CD14-positive monocyte (primary cell): ENCODE measurements around the gene EPHA10. TPM values are rescaled to one million over a fixed set of nuclear protein-coding genes. Genes with fewer than 3 reads are reported as not detected.

Source experiments
- DNase-seq, 3 donors: peaks; one replicate each; pipeline ENCODE4 v3.0.0-alpha.2; 2011 to 2022
- H2AFZ ChIP-seq: 2 replicates; pipeline ENCODE4 v1.6.0; 2012; ENCODE audit warnings: mild to moderate bottlenecking, low read depth, low read length, inconsistent platforms; ENCODE audit not compliant: insufficient read depth, poor library complexity, severe bottlenecking
- H3K27ac ChIP-seq, 2 donors: 1 replicate in 1 of 2; 2 replicates in 1 of 2; pipeline ENCODE4 v1.5.1; 2012 to 2013; ENCODE audit warnings: low read length in 2 of 2, control low read depth in 1 of 2, inconsistent platforms in 1 of 2, low read depth in 1 of 2, mild to moderate bottlenecking in 1 of 2
- H3K27me3 ChIP-seq, 2 donors: one replicate each; pipeline versions ENCODE4 v1.6.0 to v1.6.1; 2011 to 2013; ENCODE audit warnings: low read length in 2 of 2; ENCODE audit not compliant: control insufficient read depth in 2 of 2, insufficient read depth in 2 of 2
- H3K36me3 ChIP-seq, 2 donors: replicated peaks in 1 of 2; 1 replicate in 1 of 2; 2 replicates in 1 of 2; pipeline versions ENCODE4 v1.5.1 to v1.6.1; 2012 to 2013; ENCODE audit warnings: low read length in 2 of 2, control low read depth in 1 of 2, inconsistent platforms in 1 of 2, mild to moderate bottlenecking in 1 of 2; ENCODE audit not compliant: insufficient read depth in 2 of 2, control insufficient read depth in 1 of 2
- H3K4me1 ChIP-seq, 2 donors: 1 replicate in 1 of 2; 2 replicates in 1 of 2; pipeline versions ENCODE4 v1.5.1 to v1.6.1; 2012 to 2013; ENCODE audit warnings: low read length in 2 of 2, control low read depth in 1 of 2, inconsistent platforms in 1 of 2, mild to moderate bottlenecking in 1 of 2, moderate library complexity in 1 of 2; ENCODE audit not compliant: insufficient read depth in 2 of 2, control insufficient read depth in 1 of 2
- H3K4me2 ChIP-seq: replicated peaks from 2 replicates; pipeline ENCODE3; 2012; ENCODE audit warnings: low read length, moderate library complexity, mild to moderate bottlenecking; ENCODE audit not compliant: poor library complexity, severe bottlenecking; ENCODE audit errors: extremely low read depth
- H3K4me3 ChIP-seq, 3 experiments: fragments of 200-600 bp in 1 of 3; sonication (generic) in 1 of 3; replicated peaks in 1 of 3; 1 replicate in 2 of 3; 2 replicates in 1 of 3; pipeline ENCODE4 v1.5.1; 2011 to 2013; ENCODE audit warnings: low read length in 3 of 3, mild to moderate bottlenecking in 3 of 3, control low read depth in 2 of 3, low read depth in 2 of 3, inconsistent platforms in 1 of 3, moderate library complexity in 1 of 3
- H3K79me2 ChIP-seq: 2 replicates; pipeline ENCODE4 v1.6.0; 2012; ENCODE audit warnings: mild to moderate bottlenecking, control low read depth, inconsistent platforms, low read length, moderate library complexity; ENCODE audit not compliant: insufficient read depth
- H3K9ac ChIP-seq: 2 replicates; pipeline ENCODE4 v1.6.0; 2017; ENCODE audit warnings: low read length, mild to moderate bottlenecking; ENCODE audit not compliant: insufficient read depth, poor library complexity, severe bottlenecking
- H3K9me3 ChIP-seq, 2 donors: replicated peaks in 1 of 2; 1 replicate in 1 of 2; 2 replicates in 1 of 2; pipeline versions ENCODE4 v1.5.1 to v1.6.1; 2012 to 2013; ENCODE audit warnings: low read length in 2 of 2, control low read depth in 1 of 2; ENCODE audit not compliant: control insufficient read depth in 1 of 2, insufficient read depth in 1 of 2
- H4K20me1 ChIP-seq: 2 replicates; pipeline ENCODE4 v1.6.0; 2012; ENCODE audit warnings: mild to moderate bottlenecking, low read length, control low read depth, moderate library complexity; ENCODE audit not compliant: insufficient read depth
- H3K27ac Mint-ChIP-seq, 7 donors: one replicate each; pipeline ENCODE4 v1.8.0; 2020; ENCODE audit warnings: mild to moderate bottlenecking in 7 of 7, mixed read lengths in 7 of 7, moderate library complexity in 6 of 7, inconsistent platforms in 2 of 7
- H3K27me3 Mint-ChIP-seq, 3 donors: one replicate each; pipeline ENCODE4 v1.8.0; 2021 to 2022; ENCODE audit warnings: low read depth in 3 of 3, mild to moderate bottlenecking in 3 of 3, mixed read lengths in 3 of 3, moderate library complexity in 3 of 3, inconsistent platforms in 1 of 3
- H3K36me3 Mint-ChIP-seq, 2 donors: one replicate each; pipeline ENCODE4 v1.8.0; 2020; ENCODE audit warnings: mixed read lengths in 2 of 2, inconsistent platforms in 1 of 2, mild to moderate bottlenecking in 1 of 2
- H3K4me1 Mint-ChIP-seq: one replicate; pipeline ENCODE4 v1.8.0; 2020; ENCODE audit warnings: mild to moderate bottlenecking, mixed read lengths
- H3K4me3 Mint-ChIP-seq, 2 donors: one replicate each; pipeline ENCODE4 v1.8.0; 2020; ENCODE audit warnings: mild to moderate bottlenecking in 2 of 2, mixed read lengths in 2 of 2, moderate library complexity in 1 of 2
- H3K9me3 Mint-ChIP-seq, 7 donors: one replicate each; pipeline ENCODE4 v1.8.0; 2020 to 2022; ENCODE audit warnings: mixed read lengths in 7 of 7, mild to moderate bottlenecking in 6 of 7, moderate library complexity in 6 of 7, inconsistent platforms in 2 of 7
- WGBS: methylation state at CpG from one replicate; pipeline ENCODE4 v1.1.5; 2013; ENCODE audit warnings: missing lambda C conversion rate; ENCODE audit not compliant: insufficient coverage; 5-methylcytosine and 5-hydroxymethylcytosine counted together
- intact Hi-C, 2 donors: fragments of 100-400 bp; cut with micrococcal nuclease; formaldehyde crosslinking; loops; one replicate each; pipeline versions ENCODE4 v1.15.0 to v1.15.1; 2023
- polyA plus RNA-seq, 3 donors: library from polyadenylated mRNA; depleted of rRNA in 1 of 3; unstranded in 2 of 3; stranded (reverse) in 1 of 3; fragments of 300-500 nt in 2 of 3; fragments of >200 nt in 1 of 3; fragmentation: Illumina TruSeq in 2 of 3; gene quantifications; 1 replicate in 2 of 3; 2 replicates in 1 of 3; pipeline ENCODE4 v1.2.3, GENCODE V29; 2012 to 2021
- TF ChIP-seq, protein P1 (sequence below): fragments of 200-600 bp; IDR thresholded peaks from one replicate; pipeline ENCODE4 v1.8.0; 2022; ENCODE audit warnings: antibody characterized with exemption, mild to moderate bottlenecking

The EPHA10 gene
- polyA plus RNA-seq, 3 donors, result not detected

DNA sequence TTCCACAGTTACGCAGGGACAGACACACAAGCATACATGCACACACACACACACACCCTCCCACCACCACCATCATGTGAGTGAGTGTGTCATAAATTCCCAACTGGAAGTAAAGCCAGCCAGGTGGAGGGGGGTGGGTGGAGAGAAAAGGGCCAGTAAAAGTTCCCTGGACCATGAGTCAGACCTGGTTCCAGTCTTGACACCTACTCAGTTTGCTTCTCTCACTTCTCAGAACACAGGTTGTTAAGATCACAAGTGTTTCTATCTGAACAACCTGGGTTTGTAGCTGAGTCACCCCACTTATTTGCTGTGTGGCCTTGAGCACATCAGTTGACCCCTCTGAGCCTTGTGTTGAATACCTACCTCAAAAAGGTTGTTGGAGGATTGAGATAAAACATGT is 9.6 kb downstream of the EPHA10 start:
- TF ChIP-seq, protein P1, sequence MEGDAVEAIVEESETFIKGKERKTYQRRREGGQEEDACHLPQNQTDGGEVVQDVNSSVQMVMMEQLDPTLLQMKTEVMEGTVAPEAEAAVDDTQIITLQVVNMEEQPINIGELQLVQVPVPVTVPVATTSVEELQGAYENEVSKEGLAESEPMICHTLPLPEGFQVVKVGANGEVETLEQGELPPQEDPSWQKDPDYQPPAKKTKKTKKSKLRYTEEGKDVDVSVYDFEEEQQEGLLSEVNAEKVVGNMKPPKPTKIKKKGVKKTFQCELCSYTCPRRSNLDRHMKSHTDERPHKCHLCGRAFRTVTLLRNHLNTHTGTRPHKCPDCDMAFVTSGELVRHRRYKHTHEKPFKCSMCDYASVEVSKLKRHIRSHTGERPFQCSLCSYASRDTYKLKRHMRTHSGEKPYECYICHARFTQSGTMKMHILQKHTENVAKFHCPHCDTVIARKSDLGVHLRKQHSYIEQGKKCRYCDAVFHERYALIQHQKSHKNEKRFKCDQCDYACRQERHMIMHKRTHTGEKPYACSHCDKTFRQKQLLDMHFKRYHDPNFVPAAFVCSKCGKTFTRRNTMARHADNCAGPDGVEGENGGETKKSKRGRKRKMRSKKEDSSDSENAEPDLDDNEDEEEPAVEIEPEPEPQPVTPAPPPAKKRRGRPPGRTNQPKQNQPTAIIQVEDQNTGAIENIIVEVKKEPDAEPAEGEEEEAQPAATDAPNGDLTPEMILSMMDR, result no peak
- Histone ChIP-seq H3K27me3 (peaks cover 25 to 88% of the 10 kb centered on the region in 2 donors), H3K9me3 (peaks cover 0 to 9% of the 10 kb centered on the region in 2 donors), H4K20me1 (no peaks in the 10 kb centered on the region), H3K79me2 (no peaks in the 10 kb centered on the region), H3K9ac (no peak overlapping the region), H3K4me3 (no peak overlapping the region), H3K4me1 (no peaks in the 10 kb centered on the region), H3K36me3 (no peaks in the 10 kb centered on the region), H3K27ac (no peak overlapping the region), H2AFZ (no peak overlapping the region), H3K4me2 (no peak overlapping the region)
- H3K4me1 Mint-ChIP-seq, result peaks cover 10% of the 10 kb centered on the region
- intact Hi-C loops, result no loop called here
- H3K9me3 Mint-ChIP-seq, result peaks cover 0 to 7% (median 4%) of the 10 kb centered on the region in 7 donors
- no peak for DNase-seq
- no CpG with 5 or more reads among the region's 1 CpG for WGBS
- H3K36me3 Mint-ChIP-seq, result no peaks in the 10 kb centered on the region
- peak overlapping the region in 1 of 2 donors; percentile 59 for H3K4me3 Mint-ChIP-seq
- no peak overlapping the region for H3K27ac Mint-ChIP-seq
- H3K27me3 Mint-ChIP-seq, result peaks cover 52 to 58% (median 54%) of the 10 kb centered on the region in 3 donors

DNA sequence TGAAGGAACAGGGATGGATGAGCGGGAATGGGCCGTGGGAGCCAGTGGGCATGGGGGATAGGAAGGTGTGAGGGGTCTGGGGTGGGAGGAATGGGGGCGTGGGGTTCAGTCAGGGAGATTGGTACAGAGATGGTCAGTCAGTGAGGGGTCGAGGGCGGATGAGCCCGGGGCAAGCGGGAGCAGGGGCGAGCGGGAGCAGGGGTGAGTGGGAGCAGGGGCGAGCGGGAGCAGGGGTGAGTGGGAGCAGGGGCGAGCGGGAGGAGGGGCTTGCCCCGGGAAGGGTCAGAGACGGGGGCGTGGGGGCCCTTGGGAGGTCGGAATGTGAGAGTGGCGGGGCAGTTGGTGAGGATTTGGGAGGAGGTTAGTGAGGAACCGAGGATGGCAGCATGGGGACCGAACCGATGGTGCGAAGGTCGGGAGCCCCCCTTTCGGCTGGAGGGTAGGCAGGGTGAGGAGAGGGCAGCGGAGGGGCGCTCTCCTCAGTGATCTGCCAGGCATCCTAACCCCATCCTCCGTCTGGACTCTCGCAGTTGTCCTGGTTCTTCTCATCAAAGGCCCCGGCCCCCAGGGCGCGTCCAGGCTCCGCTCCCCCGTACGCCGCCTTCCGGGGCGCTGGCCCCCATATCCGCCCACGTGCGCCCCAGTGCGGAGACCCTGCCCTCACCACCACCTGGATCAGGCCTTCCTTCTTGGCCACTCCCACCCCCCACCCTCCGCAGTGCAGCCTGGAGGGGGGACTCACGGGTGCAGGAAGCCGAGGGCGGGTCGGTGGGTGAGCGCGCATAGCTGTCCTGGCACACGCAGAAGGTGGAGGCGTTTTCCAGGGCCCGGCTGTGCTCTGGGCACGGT is 11.2 kb downstream of the EPHA10 start:
- H3K4me3 ChIP-seq, result no peak overlapping the region
- H3K9ac ChIP-seq, result no peak overlapping the region
- H2AFZ ChIP-seq, result no peak overlapping the region
- no peaks in the 10 kb centered on the region for H4K20me1 ChIP-seq
- intact Hi-C loops, result no loop called here
- no peak for DNase-seq
- H3K27me3 Mint-ChIP-seq, result peaks cover 64 to 67% (median 65%) of the 10 kb centered on the region in 3 donors
- 7% methylated on average over 41 of the region's 52 CpGs for WGBS
- no peaks in the 10 kb centered on the region for H3K36me3 Mint-ChIP-seq
- H3K4me3 Mint-ChIP-seq, result peak overlapping the region in 1 of 2 donors; percentile 79
- no peaks in the 10 kb centered on the region for H3K4me1 ChIP-seq
- peaks cover 0 to 7% (median 4%) of the 10 kb centered on the region in 7 donors for H3K9me3 Mint-ChIP-seq
- no peak overlapping the region for H3K27ac Mint-ChIP-seq
- H3K9me3 ChIP-seq, result peaks cover 0 to 9% of the 10 kb centered on the region in 2 donors
- H3K36me3 ChIP-seq, result no peaks in the 10 kb centered on the region
- no peak overlapping the region for H3K4me2 ChIP-seq
- H3K79me2 ChIP-seq, result no peaks in the 10 kb centered on the region
- peaks cover 24 to 81% of the 10 kb centered on the region in 2 donors for H3K27me3 ChIP-seq
- H3K27ac ChIP-seq, result no peak overlapping the region
- H3K4me1 Mint-ChIP-seq, result peaks cover 10% of the 10 kb centered on the region
- TF ChIP-seq, protein P1, result no peak
